NCI-H345 treated with DMSO at 0.1 percent for 48 hours (cell line): ENCODE measurements around the gene COASY.
"Not testable (repeated sequence)": the region's sequence is repeated elsewhere in the genome, so short reads cannot be mapped to it uniquely, and the experiment has no call there.

Experiments
- DNase-seq: peaks from one replicate; lab custom pipeline; 2025; ENCODE audit not compliant: unreplicated experiment; lab: John Stamatoyannopoulos, UW

Gene COASY

DNA sequence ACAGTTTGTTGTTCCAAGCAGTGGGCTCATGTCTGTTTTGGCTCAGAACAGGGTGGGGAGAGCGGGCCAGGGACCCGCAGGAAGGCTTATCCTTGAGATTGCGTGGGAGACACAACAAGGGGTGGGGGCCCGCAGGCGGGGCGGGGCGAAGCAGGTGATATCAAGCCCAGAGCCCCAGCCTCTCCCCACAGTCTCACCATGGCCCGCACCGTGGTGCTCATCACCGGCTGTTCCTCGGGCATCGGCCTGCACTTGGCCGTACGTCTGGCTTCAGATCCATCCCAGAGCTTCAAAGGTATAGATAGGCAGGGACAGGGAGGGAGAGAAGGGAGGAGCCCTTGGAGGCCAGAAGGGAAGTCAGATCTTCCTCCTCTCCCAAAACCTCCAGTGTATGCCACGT is 9.2 kb upstream of the COASY start, which contains the start of gene HSD17B1:
Gene HSD17B1 (plus strand): TSS at position 188 of the 400 bp plus-strand sequence. CDS start 11 bp downstream, at position 199.
- not testable (repeated sequence) for DNase-seq

GRCh38 chr17:42553161-42553818 is 8.7 kb upstream of the COASY start:
- DNase-seq: no peak

GRCh38 chr17:42553866-42554249 is 8.1 kb upstream of the COASY start:
- no peak for DNase-seq

GRCh38 chr17:42554250-42555121 is 7.5 kb upstream of the COASY start:
- peak; percentile 44 for DNase-seq

- no peak for DNase-seq
Measured at GRCh38 chr17:42555122-42555622, 6.8 kb upstream of the COASY start.

- not testable (repeated sequence) for DNase-seq
Measured at GRCh38 chr17:42555961-42556617, 5.9 kb upstream of the COASY start.

DNA sequence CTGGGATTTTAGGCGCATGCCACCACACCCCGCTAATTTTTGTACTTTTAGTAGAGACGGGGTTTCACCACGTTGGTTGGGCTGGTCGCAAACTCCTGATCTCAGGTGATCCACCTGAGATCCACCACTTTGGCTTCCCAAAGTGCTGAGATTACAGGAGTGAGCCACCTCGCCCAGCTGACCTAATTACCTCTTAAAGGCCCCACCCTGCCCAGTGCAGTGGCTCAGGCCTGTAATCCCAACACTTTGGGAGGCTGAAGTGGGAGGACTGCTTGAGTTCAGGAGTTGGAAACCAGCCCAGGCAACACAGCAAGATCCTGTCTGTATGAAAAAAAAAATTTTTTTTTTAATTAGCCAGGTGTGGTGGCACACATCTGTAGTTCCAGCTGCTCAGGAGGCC is 2.9 kb upstream of the COASY start:
- DNase-seq: no peak

DNA sequence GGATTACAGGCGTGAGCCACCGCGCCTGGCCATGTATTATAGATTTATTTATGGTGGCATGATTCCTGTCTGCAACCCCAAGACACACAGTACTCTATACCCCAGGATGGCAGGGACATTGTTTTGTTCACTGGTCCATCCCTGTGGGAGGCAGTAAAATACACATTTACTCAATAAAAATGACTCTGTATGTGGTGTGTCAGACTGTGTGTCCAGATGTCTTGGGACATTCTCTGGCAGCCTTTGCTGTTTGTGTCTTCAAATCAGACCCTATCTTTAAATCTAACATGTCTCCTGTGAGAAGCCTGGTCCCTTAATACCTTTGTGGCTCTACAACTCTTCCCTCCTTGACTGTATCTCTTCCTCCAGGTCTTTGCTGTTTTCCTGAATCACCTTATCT is 1.7 kb upstream of the COASY start:
- DNase-seq: no peak

DNA sequence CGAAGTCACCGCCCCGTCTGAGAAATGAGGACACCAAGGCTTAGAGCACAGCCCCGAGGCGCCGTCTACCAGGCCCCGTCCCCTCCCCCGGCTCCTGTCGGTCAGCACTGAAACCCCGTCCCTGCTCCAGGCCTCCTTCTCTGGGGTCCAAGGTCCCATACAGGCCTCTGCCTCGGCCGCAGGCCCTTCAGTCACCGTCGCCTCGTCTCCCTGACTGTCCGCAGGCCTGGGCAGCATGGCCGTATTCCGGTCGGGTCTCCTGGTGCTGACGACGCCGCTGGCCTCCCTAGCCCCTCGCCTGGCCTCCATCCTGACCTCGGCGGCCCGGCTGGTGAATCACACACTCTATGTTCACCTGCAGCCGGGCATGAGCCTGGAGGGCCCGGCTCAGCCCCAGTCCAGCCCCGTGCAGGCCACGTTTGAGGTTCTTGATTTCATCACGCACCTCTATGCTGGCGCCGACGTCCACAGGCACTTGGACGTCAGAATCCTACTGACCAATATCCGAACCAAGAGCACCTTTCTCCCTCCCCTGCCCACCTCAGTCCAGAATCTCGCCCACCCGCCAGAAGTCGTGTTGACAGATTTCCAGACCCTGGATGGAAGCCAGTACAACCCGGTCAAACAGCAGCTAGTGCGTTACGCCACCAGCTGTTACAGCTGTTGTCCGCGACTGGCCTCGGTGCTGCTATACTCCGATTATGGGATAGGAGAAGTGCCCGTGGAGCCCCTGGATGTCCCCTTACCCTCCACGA is 617 bp downstream of the COASY start:
- DNase-seq: no peak

- no peak for DNase-seq
Measured at GRCh38 chr17:42563143-42563509, 1.2 kb downstream of the COASY start.

DNA sequence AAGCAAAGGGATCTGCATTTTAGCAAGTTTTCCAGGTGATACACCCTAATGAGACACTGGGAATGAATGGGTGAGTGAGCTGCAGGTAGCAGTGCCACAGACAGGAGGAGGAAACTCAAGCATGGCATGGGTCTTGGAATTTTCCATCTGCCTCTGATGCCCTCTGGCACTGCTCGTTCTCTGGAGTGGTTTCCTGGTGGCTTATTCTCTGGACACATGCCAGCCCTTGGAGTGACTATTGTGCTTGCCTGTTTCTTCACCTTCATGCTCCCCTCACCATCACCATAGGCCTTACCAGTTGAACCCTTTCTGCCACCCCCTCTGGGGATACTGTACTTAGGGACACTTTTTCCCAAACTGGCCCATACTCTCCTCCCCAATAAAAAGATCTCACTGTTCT is 1.6 kb downstream of the COASY start:
- no peak for DNase-seq

- DNase-seq: no peak
Measured at GRCh38 chr17:42563950-42564349, 2.0 kb downstream of the COASY start.

GRCh38 chr17:42564815-42565522 is 3.0 kb downstream of the COASY start:
- no peak for DNase-seq

DNA sequence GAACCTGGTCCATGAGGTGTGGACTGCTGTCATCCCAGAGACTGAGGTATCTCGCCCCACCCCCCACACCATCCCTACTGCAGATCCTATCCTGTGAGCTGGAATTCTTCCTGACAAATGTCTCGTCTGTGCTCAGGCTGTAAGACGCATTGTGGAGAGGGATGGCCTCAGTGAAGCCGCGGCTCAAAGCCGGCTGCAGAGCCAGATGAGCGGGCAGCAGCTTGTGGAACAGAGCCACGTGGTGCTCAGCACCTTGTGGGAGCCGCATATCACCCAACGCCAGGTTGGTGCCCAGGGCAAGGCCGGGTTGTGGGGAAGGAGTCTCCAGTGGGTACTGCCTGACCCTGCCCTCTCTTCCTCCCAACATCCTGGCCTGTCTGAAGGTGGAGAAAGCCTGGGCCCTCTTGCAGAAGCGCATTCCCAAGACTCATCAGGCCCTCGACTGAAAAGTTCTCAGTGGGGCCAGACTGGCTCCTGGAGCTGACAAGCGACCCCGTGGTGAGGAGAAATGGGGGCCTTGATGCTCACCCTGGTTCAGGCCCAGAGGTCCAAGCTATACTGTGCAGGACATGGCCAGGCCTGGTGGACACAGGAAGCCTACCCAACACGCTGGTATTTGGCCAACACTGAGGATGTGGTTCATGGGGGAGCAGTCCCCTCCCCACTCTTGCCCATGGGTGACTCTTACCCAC is 3.7 kb downstream of the COASY start:
- no peak for DNase-seq

DNA sequence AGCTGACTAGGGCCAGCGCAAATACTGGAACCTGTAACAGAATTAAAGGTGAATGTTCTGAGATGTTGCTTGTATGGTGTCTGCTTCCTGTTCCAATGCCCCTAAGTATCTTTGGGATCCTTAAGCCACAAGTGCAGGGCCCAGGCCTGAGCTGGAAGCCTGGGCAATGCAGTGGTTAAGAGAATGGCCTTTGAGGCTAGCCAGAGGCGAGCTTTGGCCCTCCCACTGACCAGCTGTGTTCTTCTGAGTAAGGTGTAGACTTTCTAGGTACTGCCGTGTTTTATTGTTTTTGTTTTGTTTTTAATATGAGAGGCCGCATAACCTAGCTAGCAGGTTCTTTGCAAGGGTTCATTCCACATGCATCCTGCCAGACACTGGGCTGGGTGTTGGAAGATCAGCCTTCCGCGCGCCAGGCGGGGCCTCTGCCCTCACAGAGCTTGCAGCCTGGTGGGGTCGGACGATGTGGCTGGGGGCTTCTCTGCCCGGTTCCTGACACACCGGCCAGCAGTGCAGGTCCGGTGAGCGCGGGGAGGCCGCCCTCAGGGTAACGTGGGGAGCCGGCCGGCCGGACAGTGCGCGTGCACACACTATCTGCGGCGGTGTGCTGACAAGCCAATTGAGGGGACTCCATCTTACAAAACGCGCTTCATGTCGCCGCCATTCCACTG is 4.4 kb downstream of the COASY start:
- DNase-seq: no peak

GRCh38 chr17:42566883-42567573 is 5.1 kb downstream of the COASY start, which contains the start of gene MLX:
TSS of gene MLX (plus strand) at chr17:42567100. CDS start at chr17:42567125, 25 bp downstream.
- peak; percentile 87 for DNase-seq

DNA sequence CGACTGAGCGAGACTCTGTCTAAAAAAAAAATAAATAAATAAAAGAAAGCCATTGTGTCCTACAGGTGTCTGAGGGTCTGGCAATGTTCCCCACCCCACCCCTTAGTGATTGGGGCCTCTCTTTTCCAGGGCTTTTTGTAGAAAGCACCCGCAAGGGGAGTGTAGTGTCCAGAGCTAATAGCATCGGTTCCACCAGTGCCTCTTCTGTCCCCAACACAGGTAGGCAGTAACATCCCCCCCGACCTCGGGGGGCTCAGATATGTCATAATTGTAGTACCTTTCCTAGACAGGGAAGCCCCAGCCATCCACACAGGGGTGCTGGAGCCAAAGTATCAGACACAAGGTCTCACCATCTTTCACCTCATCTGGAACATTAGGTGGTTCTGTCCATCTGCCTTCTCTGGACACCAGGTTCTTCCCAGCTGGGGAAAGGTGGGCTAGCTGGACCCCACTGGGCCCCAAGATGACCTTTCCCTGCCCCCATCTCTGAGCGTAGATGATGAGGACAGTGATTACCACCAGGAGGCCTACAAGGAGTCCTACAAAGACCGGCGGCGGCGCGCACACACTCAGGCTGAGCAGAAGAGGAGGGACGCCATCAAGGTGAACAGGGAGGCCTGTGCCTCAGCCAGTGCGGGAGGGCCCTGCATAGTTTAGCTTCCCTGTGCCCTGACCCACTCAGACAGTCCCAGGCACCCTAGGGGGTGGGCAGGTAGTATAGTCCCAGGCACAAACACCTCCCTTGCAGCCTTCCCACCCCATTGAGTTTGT is 6.6 kb downstream of the COASY start:
- no peak for DNase-seq
